HG03060 (cell line): Measurements from ENCODE around the gene TUBB8.
"Not testable (repeated sequence)": the region's sequence is repeated elsewhere in the genome, so short reads cannot be mapped to it uniquely, and the experiment has no call there.

Experiments
- ATAC-seq: cut with Tn5 transposase; IDR thresholded peaks from one replicate; pipeline ENCODE4 v1.9.1; 2021; ENCODE audit warnings: low read depth, moderate number of reproducible peaks; ENCODE audit not compliant: unreplicated experiment

Gene TUBB8

GRCh38 chr10:49926-50325 lies 830 bp upstream of the TUBB8 start:
- not testable (repeated sequence) for ATAC-seq

DNA sequence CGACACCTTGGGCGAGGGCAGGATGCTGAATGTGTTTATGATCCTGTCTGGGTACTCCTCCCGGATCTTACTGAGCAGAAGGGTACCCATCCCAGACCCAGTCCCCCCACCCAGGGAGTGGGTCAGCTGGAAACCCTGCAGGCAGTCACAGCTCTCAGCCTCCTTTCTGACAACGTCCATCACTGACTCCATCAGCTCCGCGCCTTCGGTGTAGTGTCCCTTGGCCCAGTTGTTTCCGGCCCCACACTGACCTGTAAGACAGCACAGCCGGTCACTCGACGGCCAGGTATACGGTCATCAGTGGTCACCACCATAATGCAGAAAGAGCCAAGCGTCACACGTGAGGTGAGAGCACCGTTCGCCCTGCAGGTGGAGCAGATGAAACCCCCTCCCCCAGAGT lies 1.2 kb downstream of the TUBB8 start:
- ATAC-seq: not testable (repeated sequence)

DNA sequence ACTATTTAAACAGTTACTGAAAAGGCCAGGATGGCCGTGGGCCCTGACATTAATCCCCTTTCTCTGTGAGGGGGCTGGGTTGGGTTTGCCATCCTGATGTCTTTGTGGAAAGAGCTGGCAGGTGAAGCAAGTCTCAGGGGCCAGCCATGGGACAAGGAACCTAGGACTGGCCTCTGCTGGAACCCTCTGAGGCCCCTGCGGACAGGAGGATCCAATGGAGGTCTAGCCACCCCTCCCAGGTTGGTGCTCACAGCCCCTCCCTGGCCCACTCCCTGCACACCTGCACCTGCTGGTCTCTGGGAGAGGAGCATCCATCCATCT lies 35.8 kb downstream of the TUBB8 start:
- ATAC-seq: not testable (repeated sequence)

DNA sequence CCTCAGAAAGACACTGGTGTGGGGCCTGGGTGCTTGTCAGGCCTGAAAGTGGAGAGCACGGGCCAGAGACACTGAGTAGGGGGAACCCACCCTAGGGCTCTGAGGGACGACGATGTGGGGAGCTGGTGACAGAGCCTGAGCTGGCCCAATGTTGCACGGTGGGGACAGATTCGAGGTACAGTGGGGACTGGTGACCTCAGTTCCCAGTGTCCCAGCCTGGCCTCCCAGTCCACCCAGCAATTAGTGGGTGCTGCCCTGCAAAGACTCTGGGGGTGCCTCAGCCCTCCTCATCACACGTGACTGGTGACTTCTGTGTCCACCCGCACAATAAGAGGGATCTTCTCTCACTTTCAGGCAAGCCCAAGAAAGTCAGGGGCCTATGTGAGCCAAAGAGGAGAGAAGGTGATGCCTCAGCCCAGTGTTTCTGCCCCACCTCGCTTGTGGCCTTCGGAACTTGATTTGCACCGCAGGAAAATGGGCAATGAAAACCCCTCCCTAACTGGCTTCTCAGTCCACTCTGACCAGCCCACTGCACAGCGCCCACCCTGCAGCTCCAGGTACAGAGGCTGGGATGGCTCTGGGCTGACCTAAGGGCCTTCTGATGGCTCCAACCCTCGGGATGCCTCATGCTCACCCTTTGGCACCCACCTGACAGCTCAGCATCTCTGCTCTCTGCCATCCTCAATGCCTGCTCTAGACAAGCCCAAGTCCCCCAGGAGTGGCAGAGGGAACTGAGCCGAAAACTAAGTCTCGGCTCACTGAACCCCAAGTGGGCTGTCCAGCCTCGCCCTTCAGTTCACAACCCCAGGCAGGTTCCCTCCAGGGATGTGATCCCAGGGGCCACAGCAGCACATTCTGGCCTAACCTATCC lies 36.4 kb downstream of the TUBB8 start:
- ATAC-seq: not testable (repeated sequence)

DNA sequence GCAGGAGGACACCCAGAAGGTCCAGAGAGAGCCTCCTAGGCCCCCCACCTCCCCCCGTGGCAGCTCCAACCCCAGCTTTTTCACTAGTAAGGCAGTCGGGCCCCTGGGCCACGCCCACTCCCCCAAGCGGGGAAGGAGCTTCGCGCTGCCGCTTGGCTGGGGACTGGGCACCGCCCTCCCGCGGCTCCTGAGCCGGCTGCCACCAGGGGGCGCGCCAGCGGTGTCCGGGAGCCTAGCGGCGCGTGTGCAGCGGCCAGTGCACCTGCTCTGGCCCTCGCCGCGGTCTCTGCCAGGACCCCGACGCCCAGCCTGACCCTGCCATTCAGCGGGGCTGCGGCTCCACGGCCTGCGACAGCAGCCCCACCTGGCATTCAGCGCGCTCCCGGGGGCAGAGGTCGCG lies 37.8 kb downstream of the TUBB8 start:
- not testable (repeated sequence) for ATAC-seq

GRCh38 chr10:10261-10971 lies 38.7 kb downstream of the TUBB8 start:
- not testable (repeated sequence) for ATAC-seq
